Measurements from ENCODE around the gene NUDT1.

Gene NUDT1

DNA sequence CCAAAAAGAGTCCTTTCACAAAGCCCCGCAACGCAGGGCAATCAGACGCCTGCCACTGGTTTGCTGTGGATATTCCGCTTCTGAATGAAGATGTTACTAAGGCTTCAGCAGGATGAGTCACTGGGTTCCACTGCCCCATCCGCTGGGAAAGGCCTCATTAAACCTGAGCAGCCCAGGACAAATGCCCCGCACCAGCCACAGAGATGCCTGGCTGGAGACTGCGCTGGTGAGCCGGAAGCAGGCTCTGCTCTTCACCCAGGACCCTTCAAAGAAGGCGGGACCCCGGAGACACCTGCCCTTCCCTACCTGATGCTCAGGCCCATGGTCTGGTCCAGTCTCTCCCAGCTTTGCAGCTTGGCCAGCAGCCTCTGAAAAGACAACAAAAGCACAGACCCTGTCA lies 29.1 kb upstream of the NUDT1 start:
- TF ChIP-seq, protein P1, sequence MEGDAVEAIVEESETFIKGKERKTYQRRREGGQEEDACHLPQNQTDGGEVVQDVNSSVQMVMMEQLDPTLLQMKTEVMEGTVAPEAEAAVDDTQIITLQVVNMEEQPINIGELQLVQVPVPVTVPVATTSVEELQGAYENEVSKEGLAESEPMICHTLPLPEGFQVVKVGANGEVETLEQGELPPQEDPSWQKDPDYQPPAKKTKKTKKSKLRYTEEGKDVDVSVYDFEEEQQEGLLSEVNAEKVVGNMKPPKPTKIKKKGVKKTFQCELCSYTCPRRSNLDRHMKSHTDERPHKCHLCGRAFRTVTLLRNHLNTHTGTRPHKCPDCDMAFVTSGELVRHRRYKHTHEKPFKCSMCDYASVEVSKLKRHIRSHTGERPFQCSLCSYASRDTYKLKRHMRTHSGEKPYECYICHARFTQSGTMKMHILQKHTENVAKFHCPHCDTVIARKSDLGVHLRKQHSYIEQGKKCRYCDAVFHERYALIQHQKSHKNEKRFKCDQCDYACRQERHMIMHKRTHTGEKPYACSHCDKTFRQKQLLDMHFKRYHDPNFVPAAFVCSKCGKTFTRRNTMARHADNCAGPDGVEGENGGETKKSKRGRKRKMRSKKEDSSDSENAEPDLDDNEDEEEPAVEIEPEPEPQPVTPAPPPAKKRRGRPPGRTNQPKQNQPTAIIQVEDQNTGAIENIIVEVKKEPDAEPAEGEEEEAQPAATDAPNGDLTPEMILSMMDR (IDR thresholded peaks at IDR 0.05; ENCODE audit: low read depth, low read length) = no peak
- H3K4me3 ChIP-seq (ENCODE audit: low read depth, low read length) = no peak overlapping the region
- H3K27me3 ChIP-seq = no peaks in the 10 kb centered on the region
- peaks cover 70% of the 10 kb centered on the region for H3K36me3 ChIP-seq
- no peaks in the 10 kb centered on the region for H3K9me3 ChIP-seq
- DNase-seq = no peak
- no peaks in the 10 kb centered on the region for H3K4me1 ChIP-seq

DNA sequence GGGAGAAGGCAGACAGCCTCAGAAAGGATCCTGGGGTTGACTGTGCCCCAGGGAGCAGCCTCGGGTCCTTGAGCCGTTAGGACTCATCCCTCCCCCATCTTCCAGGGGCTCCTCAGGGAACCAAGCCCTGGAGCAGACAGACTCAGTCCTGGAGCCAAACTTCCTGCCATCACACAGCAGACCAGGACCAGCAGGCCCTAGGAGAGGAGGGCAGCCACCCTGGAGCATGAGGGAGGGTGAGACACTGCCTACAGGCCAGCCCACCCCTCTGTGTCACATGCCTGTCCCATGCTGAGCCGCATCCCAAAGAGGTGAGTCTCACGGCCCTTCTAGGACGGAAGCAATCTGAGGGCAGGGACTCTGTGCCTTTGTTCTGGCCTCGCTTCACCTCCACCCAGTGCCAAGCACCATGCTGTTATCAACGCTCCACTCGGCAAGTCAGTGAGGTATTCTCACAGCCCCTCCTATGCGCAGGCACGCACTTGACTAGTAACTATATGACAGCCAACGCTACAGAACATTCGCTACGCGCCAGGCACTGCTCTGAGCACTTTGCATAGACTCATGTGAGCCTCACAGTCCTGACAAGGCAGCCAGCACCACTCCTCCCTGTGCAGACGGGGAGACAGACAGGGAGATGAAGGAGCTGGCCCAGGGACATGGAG lies 28.3 kb upstream of the NUDT1 start:
- Histone ChIP-seq H3K9me3 (no peaks in the 10 kb centered on the region), H3K36me3 (peaks cover 71% of the 10 kb centered on the region), H3K27me3 (no peaks in the 10 kb centered on the region), H3K4me1 (no peaks in the 10 kb centered on the region), H3K4me3 (ENCODE audit: low read depth, low read length) (no peak overlapping the region)
- TF ChIP-seq, protein P1 (IDR thresholded peaks at IDR 0.05; ENCODE audit: low read depth, low read length) = no peak
- no peak for DNase-seq

DNA sequence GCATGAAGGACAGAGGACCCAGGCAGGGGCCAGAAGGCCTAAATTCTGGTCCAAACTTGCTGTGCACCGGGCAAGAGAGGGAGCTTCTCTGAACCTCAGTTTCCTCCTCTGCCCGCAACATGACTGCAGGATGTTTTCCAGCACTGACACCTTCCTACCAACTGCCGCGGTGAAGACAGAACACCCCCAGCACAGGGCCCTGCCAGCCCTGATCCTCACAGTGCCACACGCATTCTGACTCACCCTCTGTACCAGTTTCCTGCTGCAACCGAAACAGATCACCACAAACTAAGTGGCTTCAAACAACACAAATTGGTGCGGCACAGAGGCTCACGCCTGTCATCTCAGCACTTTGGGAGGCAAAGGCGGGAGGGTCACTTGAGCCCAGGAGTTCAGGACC lies 27.4 kb upstream of the NUDT1 start:
- Histone ChIP-seq H3K4me3 (ENCODE audit: low read depth, low read length) (no peak overlapping the region), H3K36me3 (peaks cover 71% of the 10 kb centered on the region), H3K4me1 (no peaks in the 10 kb centered on the region), H3K27me3 (no peaks in the 10 kb centered on the region), H3K9me3 (no peaks in the 10 kb centered on the region)
- TF ChIP-seq, protein P1 (IDR thresholded peaks at IDR 0.05; ENCODE audit: low read depth, low read length) = no peak
- no peak for DNase-seq

DNA sequence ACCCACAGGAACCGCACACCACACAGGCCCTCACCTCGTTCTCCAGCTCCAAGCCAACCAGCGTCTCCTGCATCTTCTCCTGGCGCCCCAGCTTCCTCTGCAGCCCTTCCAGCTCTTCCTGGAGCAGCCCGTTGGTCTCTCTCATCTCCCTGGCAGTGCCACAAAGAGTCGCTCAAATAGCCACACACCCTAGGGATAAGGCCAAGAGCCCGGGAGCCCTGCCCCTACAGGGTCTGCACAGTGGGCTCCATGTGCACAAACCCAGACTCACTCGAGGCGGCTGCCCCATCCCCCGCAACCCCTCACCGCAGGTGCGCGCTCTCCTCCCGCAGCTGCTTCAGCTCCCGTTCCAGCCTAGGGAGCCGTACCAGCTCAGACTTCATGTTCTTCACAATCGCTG lies 26.2 kb upstream of the NUDT1 start:
- H3K27me3 ChIP-seq = no peaks in the 10 kb centered on the region
- H3K36me3 ChIP-seq = peaks cover 79% of the 10 kb centered on the region
- no peak for DNase-seq
- no peaks in the 10 kb centered on the region for H3K9me3 ChIP-seq
- H3K4me3 ChIP-seq (ENCODE audit: low read depth, low read length) = no peak overlapping the region
- TF ChIP-seq, protein P1 (IDR thresholded peaks at IDR 0.05; ENCODE audit: low read depth, low read length) = no peak
- H3K4me1 ChIP-seq = no peaks in the 10 kb centered on the region

DNA sequence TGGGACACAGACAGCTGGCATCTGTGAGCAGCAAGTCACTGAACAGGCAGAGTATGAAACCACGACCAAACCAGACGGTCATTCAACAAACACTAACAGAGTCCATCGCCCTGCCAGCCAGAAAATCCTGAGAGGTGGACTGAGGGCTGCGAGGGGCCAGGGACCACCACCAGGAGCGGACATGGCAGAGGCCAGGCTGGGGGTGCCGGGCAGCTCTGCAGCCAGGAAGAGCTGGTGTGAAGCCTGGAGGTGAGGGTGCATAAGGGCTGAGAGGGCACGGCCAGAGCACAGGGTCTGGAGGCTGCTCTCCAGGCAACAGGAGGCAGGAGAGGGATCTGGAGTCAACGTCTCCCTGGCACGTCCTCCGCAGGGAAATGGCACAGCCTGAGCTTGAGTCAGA lies 24.8 kb upstream of the NUDT1 start:
- no peaks in the 10 kb centered on the region for H3K9me3 ChIP-seq
- H3K4me3 ChIP-seq (ENCODE audit: low read depth, low read length) = no peak overlapping the region
- H3K36me3 ChIP-seq = peaks cover 85% of the 10 kb centered on the region
- no peaks in the 10 kb centered on the region for H3K27me3 ChIP-seq
- no peaks in the 10 kb centered on the region for H3K4me1 ChIP-seq
- TF ChIP-seq, protein P1 (IDR thresholded peaks at IDR 0.05; ENCODE audit: low read depth, low read length) = no peak
- no peak for DNase-seq

DNA sequence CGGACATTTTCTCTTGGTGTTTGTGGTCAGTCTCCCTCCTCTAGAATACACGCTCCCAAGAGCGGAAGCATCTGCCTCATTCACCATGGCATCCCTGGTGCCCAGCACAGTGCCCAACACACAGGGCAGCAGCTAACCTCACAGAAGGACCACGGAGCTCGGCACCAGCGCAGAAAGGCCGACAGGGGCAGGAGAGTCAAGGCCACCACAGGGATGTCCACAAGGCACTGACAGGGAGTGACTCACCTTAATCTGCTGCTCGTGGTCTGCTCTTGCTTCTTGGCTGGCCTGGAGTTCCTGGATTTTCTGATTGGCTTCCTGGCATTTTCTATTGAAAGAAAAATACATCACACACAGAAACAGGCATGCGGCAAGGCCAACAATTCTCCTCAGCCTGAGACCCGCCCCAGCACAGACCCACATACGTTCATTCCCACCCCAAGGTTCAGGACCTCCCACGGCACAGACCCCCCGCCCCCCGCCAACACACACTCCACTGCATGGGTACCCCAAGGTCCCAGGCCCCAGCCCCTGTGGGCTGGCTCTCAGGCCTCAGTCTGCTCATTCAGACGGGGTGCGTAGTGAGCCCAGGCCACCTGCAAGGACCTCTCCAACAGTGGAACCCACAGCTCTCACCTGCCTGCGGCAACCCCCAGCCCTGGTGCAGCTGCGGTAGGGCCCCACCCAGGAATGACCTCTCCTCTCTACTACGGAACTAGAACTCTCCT lies 24.1 kb upstream of the NUDT1 start:
- DNase-seq = no peak
- Histone ChIP-seq H3K4me3 (ENCODE audit: low read depth, low read length) (no peak overlapping the region), H3K9me3 (no peaks in the 10 kb centered on the region), H3K36me3 (peaks cover 84% of the 10 kb centered on the region), H3K4me1 (no peaks in the 10 kb centered on the region), H3K27me3 (no peaks in the 10 kb centered on the region)
- TF ChIP-seq, protein P1 (IDR thresholded peaks at IDR 0.05; ENCODE audit: low read depth, low read length) = no peak
